IPS-NIHi11 (cell line): ENCODE measurements around the gene CARD10.

Source experiments
- DNase-seq: peaks from one replicate; pipeline ENCODE4 v3.0.0; 2012; ENCODE audit warnings: mixed read lengths, low spot score

CARD10 gene

GRCh38 chr22:37519268-37520195 lies at the start of gene CARD10:
Gene CARD10 (minus strand): TSS chr22:37519415. CDS start chr22:37519200, 215 bp downstream.
- DNase-seq = peak; percentile 86

- no peak for DNase-seq
Observed at GRCh38 chr22:37568448-37569008, 49.3 kb upstream of the CARD10 start.

- no peak for DNase-seq
Observed at GRCh38 chr22:37568012-37568411, 48.8 kb upstream of the CARD10 start.

- peak; percentile 89 for DNase-seq
Observed at GRCh38 chr22:37566903-37567798, 47.9 kb upstream of the CARD10 start.

GRCh38 chr22:37566329-37566837 lies 47.2 kb upstream of the CARD10 start:
- no peak for DNase-seq

GRCh38 chr22:37565830-37566229 lies 46.6 kb upstream of the CARD10 start:
- DNase-seq = no peak

- no peak for DNase-seq
Observed at GRCh38 chr22:37564111-37564711, 45.0 kb upstream of the CARD10 start.

GRCh38 chr22:37563153-37564081 lies 44.2 kb upstream of the CARD10 start:
- DNase-seq = no peak

- no peak for DNase-seq
Observed at GRCh38 chr22:37562049-37562875, 43.0 kb upstream of the CARD10 start.

- peak; percentile 90 for DNase-seq
Observed at GRCh38 chr22:37561212-37562048, 42.2 kb upstream of the CARD10 start.

- DNase-seq = peak; percentile 50
Observed at GRCh38 chr22:37560608-37561211, 41.5 kb upstream of the CARD10 start.

GRCh38 chr22:37559901-37560607 lies 40.8 kb upstream of the CARD10 start, which contains the start of gene CDC42EP1:
Gene CDC42EP1 (plus strand): TSS chr22:37560480. CDS start chr22:37566350, 5,870 bp downstream.
- peak; percentile 80 for DNase-seq

- no peak for DNase-seq
Observed at GRCh38 chr22:37559521-37559900, 40.3 kb upstream of the CARD10 start.

- DNase-seq = no peak
Observed at GRCh38 chr22:37558815-37559214, 39.6 kb upstream of the CARD10 start.

GRCh38 chr22:37557321-37558001 lies 38.2 kb upstream of the CARD10 start:
- DNase-seq = no peak

- no peak for DNase-seq
Observed at GRCh38 chr22:37556710-37557109, 37.5 kb upstream of the CARD10 start.

GRCh38 chr22:37555029-37555428 lies 35.8 kb upstream of the CARD10 start:
- no peak for DNase-seq
